Ectodermal cell (in vitro differentiated cells): ENCODE measurements around the gene ATP6V0C.

Experiments used
- H3K27ac ChIP-seq: 2 replicates; pipeline ENCODE4 v1.7.0; 2013; ENCODE audit warnings: mild to moderate bottlenecking, low read depth, low read length; ENCODE audit not compliant: insufficient read depth, poor library complexity, severe bottlenecking
- H3K27me3 ChIP-seq: 2 replicates; pipeline ENCODE4 v1.7.0; 2013; ENCODE audit warnings: mild to moderate bottlenecking, low read length; ENCODE audit not compliant: insufficient read depth, control insufficient read depth, poor library complexity, severe bottlenecking
- H3K36me3 ChIP-seq: one replicate; pipeline ENCODE4 v1.7.0; 2013; ENCODE audit warnings: low read length; ENCODE audit not compliant: control insufficient read depth, insufficient read depth
- H3K4me1 ChIP-seq: one replicate; pipeline ENCODE4 v1.7.0; 2013; ENCODE audit warnings: low read length; ENCODE audit not compliant: control insufficient read depth, insufficient read depth
- H3K4me3 ChIP-seq: 2 replicates; pipeline ENCODE4 v1.7.0; 2013; ENCODE audit warnings: low read depth, low read length, control low read depth; ENCODE audit not compliant: insufficient read depth
- H3K9me3 ChIP-seq: 2 replicates; pipeline ENCODE4 v1.7.0; 2013; ENCODE audit warnings: mild to moderate bottlenecking, low read length, moderate library complexity; ENCODE audit not compliant: control insufficient read depth
- WGBS, 2 experiments: methylation state at CpG; one replicate each; pipeline ENCODE4 v1.1.7; 2013; ENCODE audit warnings: missing lambda C conversion rate in 2 of 2; 5-methylcytosine and 5-hydroxymethylcytosine counted together

ATP6V0C gene

GRCh38 chr16:2493605-2494004 lies 20.1 kb upstream of the ATP6V0C start:
- WGBS, 2 experiments, result 94 to 96% methylated on average over 6 of the region's 6 CpGs

GRCh38 chr16:2494616-2495015 lies 19.1 kb upstream of the ATP6V0C start:
- Histone ChIP-seq H3K27ac (no peak overlapping the region), H3K4me3 (no peak overlapping the region), H3K36me3 (peaks cover 4% of the 10 kb centered on the region), H3K27me3 (no peaks in the 10 kb centered on the region), H3K4me1 (no peaks in the 10 kb centered on the region), H3K9me3 (no peaks in the 10 kb centered on the region)
- 85 to 96% methylated on average over 4 to 5 of the region's 5 CpGs for WGBS, 2 experiments

More at GRCh38 chr16:2493605-2494004, 20.1 kb upstream of the ATP6V0C start:
- H3K27me3 ChIP-seq, result no peaks in the 10 kb centered on the region
- H3K9me3 ChIP-seq, result no peaks in the 10 kb centered on the region
- no peak overlapping the region for H3K4me3 ChIP-seq
- no peaks in the 10 kb centered on the region for H3K4me1 ChIP-seq
- H3K27ac ChIP-seq, result no peak overlapping the region
- H3K36me3 ChIP-seq, result peaks cover 4% of the 10 kb centered on the region

DNA sequence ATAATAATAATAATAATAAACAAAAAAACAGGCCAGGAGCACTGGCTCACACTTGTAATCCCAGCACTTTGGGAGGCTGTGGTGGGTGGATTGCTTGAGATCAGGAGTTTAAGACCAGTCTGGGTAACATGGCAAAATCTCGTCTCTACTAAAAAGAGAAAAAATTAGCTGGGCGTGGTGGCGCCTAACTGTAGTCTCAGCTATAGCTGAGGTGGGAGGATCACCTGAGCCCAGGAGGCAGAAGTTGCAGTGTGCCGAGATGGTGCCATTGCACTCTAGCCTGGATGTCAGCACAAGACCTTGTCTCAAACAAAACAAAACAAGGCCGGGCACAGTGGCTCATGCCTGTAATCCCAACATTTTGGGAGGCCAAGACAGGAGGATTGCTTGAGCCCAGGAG lies 18.7 kb upstream of the ATP6V0C start:
- H3K4me3 ChIP-seq, result no peak overlapping the region
- no peaks in the 10 kb centered on the region for H3K4me1 ChIP-seq
- H3K27ac ChIP-seq, result no peak overlapping the region
- peaks cover 4% of the 10 kb centered on the region for H3K36me3 ChIP-seq
- no peaks in the 10 kb centered on the region for H3K9me3 ChIP-seq
- 94% methylated on average over 5 of the region's 5 CpGs for WGBS, 2 experiments
- no peaks in the 10 kb centered on the region for H3K27me3 ChIP-seq

GRCh38 chr16:2496223-2497115 lies 17.3 kb upstream of the ATP6V0C start:
- H3K27ac ChIP-seq, result no peak overlapping the region
- no peak overlapping the region for H3K4me3 ChIP-seq
- H3K4me1 ChIP-seq, result no peaks in the 10 kb centered on the region
- no peaks in the 10 kb centered on the region for H3K27me3 ChIP-seq
- peaks cover 4% of the 10 kb centered on the region for H3K36me3 ChIP-seq
- 95 to 96% methylated on average over 62 of the region's 62 CpGs for WGBS, 2 experiments
- H3K9me3 ChIP-seq, result no peaks in the 10 kb centered on the region

DNA sequence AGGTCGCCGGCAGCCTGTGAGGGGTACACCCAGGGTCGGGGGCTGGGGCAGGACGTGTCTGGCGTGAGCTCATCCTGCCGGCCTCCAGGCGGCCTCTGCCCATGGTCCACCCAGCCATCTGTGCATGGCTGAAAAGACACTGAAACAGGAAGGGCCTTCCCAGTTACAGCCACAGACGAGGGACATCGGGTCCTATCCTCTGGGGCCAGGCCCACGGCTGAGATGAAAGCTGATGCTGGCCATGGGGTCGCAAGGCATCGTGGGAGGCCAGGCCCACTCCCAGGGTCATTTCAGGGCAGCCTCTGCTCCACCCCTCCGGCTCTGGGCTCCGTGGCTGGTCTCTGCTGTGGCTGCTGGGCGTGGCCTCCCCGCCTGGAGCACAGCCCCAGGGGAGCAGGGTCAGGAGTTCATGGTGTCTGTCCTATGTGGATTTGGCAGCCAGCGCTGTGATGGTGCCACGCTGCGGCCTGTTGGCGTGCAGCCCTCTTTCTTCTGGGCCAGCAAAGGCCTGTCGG lies 16.6 kb upstream of the ATP6V0C start:
- 90 to 91% methylated on average over 21 of the region's 21 CpGs for WGBS, 2 experiments
- peaks cover 5% of the 10 kb centered on the region for H3K4me1 ChIP-seq
- H3K9me3 ChIP-seq, result no peaks in the 10 kb centered on the region
- H3K27me3 ChIP-seq, result no peaks in the 10 kb centered on the region
- peaks cover 4% of the 10 kb centered on the region for H3K36me3 ChIP-seq
- no peak overlapping the region for H3K4me3 ChIP-seq
- H3K27ac ChIP-seq, result no peak overlapping the region

GRCh38 chr16:2497695-2498484 lies 15.9 kb upstream of the ATP6V0C start:
- Histone ChIP-seq H3K27me3 (no peaks in the 10 kb centered on the region), H3K9me3 (no peaks in the 10 kb centered on the region), H3K4me1 (peaks cover 10% of the 10 kb centered on the region), H3K4me3 (no peak overlapping the region), H3K27ac (no peak overlapping the region), H3K36me3 (peaks cover 4% of the 10 kb centered on the region)
- WGBS, 2 experiments, result 95% methylated on average over 26 of the region's 26 CpGs

DNA sequence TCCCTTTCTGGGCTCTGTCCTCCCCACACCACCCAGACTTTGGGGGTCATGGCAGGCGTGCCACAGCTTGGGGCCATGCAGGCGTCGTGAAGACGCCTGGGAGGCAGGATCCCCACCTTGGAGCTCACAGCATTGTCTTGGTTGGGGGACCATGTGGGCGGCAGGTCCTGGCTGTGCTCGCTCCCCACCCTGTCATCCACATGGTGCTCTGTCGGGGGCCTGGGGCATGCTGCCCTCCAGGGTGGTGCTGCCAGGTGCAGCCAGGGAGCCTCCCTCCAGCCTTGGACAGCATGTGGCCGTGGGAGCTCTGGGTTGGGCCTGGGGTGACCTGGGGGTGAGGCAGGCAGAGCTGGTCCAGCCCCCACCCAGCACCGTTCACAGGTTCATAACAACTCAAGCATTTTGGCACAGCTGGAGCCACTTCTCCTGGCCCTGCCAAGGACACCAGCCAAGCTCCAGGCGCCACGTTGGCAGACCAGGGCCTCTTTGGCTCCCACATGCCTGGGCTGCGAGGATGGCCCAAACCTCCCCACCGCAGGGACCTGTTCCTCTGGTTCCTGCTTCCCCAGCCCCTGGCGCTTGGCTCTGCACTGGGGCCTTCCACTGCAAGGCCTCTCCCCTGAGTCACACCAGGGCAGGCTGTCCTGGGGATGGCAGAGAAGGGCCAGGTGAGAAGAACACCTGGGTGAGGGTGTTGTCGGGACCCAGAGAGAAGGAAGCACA lies 15.1 kb upstream of the ATP6V0C start:
- Histone ChIP-seq H3K27me3 (no peaks in the 10 kb centered on the region), H3K36me3 (peaks cover 4% of the 10 kb centered on the region), H3K27ac (no peak overlapping the region), H3K4me3 (no peak overlapping the region), H3K9me3 (no peaks in the 10 kb centered on the region), H3K4me1 (peaks cover 10% of the 10 kb centered on the region)
- WGBS, 2 experiments, result 93 to 94% methylated on average over 15 of the region's 15 CpGs

DNA sequence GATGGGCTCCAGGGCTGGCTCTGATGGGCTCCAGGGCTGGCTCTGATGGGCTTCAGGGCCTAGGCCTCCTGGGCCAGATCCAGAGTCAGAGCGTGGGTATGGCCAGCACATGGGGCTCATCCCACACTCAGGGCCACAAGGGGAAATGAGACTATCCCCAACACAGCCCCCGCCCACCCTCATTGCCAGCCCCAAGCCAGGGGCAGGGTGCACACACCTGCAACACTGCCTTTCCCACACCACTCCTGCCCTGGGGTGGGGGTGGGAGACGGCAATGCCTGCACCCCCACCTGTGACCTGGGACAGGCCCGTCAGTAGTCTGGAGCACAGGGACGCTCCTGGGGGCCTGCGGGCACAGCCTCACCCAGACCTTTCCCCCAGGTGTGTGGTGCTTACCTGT lies 14.3 kb upstream of the ATP6V0C start:
- H3K36me3 ChIP-seq, result peaks cover 4% of the 10 kb centered on the region
- H3K4me1 ChIP-seq, result peaks cover 10% of the 10 kb centered on the region
- no peaks in the 10 kb centered on the region for H3K9me3 ChIP-seq
- no peak overlapping the region for H3K27ac ChIP-seq
- H3K27me3 ChIP-seq, result no peaks in the 10 kb centered on the region
- WGBS, 2 experiments, result 96 to 98% methylated on average over 6 of the region's 6 CpGs
- no peak overlapping the region for H3K4me3 ChIP-seq

DNA sequence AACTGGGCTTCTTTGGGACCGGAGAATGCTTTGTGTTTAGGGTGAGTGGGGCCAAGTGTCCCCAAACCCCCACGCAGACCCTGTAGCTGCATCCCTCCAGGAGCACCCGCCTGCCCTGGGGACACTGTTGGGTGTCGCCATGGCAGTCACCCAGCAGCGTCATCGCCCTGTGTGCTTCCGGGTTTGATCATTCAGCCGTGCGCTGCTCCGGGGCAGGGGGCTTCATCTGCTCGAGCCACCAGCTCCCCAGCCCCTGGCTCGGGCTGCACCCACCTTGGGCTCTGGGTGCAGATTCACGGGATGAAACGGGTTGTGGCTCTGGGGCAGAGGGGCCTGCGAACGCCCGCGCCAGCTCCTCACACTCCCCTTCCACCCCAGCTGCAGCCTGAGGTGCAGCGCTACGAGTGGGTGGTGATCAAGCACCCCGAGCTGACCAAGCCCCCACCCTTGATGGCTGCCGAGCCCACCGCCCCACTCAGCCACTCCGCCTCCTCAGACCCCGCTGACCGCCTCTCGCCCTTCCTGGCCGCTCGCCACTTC lies 13.8 kb upstream of the ATP6V0C start:
- H3K27me3 ChIP-seq, result no peaks in the 10 kb centered on the region
- H3K9me3 ChIP-seq, result no peaks in the 10 kb centered on the region
- peaks cover 4% of the 10 kb centered on the region for H3K36me3 ChIP-seq
- WGBS, 2 experiments, result 95 to 96% methylated on average over 29 of the region's 29 CpGs
- H3K4me1 ChIP-seq, result peaks cover 10% of the 10 kb centered on the region
- H3K4me3 ChIP-seq, result no peak overlapping the region
- H3K27ac ChIP-seq, result no peak overlapping the region
